Esophagus muscularis mucosa (tissue), 3 donors: Measurements from ENCODE around the gene RNGTT.
"Not testable (repeated sequence)": the region's sequence is repeated elsewhere in the genome, so short reads cannot be mapped to it uniquely, and the experiment has no call there.

ENCODE experiments used
- CTCF ChIP-seq, 3 experiments: fragments of 200-600 bp in 2 of 3; fragments of 450-650 bp in 1 of 3; sonication (generic) in 2 of 3; IDR thresholded peaks; one replicate each; pipeline ENCODE4 v1.5.1; 2017 to 2019; ENCODE audit warnings: antibody characterized with exemption in 3 of 3, mild to moderate bottlenecking in 2 of 3, moderate library complexity in 1 of 3
- POLR2A ChIP-seq: fragments of 450-650 bp; IDR thresholded peaks from one replicate; pipeline ENCODE4 v1.6.1; 2017; ENCODE audit warnings: antibody characterized with exemption, moderate library complexity, mild to moderate bottlenecking, low read depth
- POLR2AphosphoS5 ChIP-seq, 2 donors: sonication (generic); formaldehyde crosslinking; IDR thresholded peaks; one replicate each; pipeline ENCODE4 v1.6.1; 2017; ENCODE audit warnings: antibody characterized with exemption in 2 of 2

- not testable (repeated sequence) for TF ChIP-seq POLR2A; CTCF (IDR thresholded peaks at IDR 0.05); POLR2AphosphoS5 (IDR thresholded peaks at IDR 0.05)
Observed at GRCh38 chr6:88827599-88827998, 135.8 kb downstream of the RNGTT start.
